ENCODE results near the gene RIC3.

RIC3 gene

DNA sequence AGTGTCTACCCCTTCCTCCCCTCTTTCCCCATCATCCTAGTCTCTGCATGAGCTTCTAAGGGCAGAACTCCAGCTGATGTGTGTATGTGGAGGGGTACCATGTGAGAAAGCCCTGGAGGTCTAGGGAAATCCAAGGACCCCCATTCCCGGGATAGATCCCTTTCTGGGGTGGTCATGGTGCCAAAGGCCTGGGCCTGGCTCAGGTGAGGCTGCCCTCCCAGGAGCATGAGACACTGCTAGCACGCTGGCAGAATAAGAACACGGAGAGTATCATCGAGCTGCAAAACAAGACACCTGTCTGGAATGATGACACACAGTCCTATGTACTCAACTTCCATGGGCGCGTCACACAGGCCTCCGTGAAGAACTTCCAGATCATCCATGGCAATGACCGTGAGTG, 68.2 kb downstream of the RIC3 start:
- TF ChIP-seq, protein P1, sequence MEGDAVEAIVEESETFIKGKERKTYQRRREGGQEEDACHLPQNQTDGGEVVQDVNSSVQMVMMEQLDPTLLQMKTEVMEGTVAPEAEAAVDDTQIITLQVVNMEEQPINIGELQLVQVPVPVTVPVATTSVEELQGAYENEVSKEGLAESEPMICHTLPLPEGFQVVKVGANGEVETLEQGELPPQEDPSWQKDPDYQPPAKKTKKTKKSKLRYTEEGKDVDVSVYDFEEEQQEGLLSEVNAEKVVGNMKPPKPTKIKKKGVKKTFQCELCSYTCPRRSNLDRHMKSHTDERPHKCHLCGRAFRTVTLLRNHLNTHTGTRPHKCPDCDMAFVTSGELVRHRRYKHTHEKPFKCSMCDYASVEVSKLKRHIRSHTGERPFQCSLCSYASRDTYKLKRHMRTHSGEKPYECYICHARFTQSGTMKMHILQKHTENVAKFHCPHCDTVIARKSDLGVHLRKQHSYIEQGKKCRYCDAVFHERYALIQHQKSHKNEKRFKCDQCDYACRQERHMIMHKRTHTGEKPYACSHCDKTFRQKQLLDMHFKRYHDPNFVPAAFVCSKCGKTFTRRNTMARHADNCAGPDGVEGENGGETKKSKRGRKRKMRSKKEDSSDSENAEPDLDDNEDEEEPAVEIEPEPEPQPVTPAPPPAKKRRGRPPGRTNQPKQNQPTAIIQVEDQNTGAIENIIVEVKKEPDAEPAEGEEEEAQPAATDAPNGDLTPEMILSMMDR (IDR thresholded peaks at IDR 0.05), result no peak

- TF ChIP-seq, protein P1 (IDR thresholded peaks at IDR 0.05), result no peak
These were observed 68.7 kb downstream of the RIC3 start for GRCh38 chr11:8100158-8100557.

DNA sequence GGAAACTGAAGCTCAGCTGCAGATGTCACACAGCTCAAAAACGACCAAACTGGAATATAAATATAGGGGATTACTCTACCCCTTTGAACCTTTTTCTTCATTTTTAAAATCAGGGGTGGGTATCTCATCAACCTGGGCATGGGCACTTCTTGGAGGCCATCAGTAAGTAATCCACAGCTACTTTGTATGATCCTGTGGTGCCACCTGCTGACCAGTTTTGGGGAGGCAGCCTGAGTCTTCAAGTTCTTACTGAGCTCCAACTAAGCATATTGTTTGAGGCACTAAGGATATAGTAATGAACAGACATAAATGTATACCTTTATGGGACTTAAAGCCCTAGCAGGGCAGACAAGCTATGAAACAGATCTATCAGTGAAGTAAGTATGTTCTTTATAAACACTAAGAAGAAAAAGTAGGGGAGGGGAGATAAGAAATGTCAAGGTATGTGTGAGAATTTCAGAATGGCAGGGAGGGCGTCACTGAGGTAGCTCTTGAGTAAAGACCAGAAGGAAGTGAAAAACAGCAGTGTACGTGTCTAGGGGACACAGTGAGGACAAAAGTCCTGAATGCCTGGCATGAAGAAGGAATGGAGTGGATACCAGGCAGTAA, 69.4 kb downstream of the RIC3 start:
- TF ChIP-seq, protein P1 (IDR thresholded peaks at IDR 0.05), result peak; percentile 87

GRCh38 chr11:8098879-8099278, 69.9 kb downstream of the RIC3 start:
- TF ChIP-seq, protein P1 (IDR thresholded peaks at IDR 0.05), result no peak

DNA sequence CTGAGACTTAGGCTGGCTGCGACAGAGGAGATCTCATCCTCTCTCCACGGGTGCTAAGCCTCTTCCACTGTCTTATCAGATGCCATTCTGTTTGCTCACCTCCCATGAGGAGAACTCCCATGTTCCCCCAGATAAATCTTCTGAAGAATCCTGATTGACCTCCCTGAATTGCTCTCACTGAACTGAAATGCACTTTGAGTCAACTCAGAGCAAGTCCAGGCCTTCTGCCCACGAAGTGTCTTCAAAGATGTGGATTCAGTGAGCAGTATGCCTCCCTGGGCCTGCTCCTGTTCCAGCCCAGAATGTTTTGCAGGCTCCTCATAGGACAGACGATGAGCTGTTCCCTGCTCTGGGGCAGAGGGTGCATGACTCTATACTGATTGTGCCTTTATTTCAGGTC, 70.5 kb downstream of the RIC3 start:
- TF ChIP-seq, protein P1 (IDR thresholded peaks at IDR 0.05), result no peak

DNA sequence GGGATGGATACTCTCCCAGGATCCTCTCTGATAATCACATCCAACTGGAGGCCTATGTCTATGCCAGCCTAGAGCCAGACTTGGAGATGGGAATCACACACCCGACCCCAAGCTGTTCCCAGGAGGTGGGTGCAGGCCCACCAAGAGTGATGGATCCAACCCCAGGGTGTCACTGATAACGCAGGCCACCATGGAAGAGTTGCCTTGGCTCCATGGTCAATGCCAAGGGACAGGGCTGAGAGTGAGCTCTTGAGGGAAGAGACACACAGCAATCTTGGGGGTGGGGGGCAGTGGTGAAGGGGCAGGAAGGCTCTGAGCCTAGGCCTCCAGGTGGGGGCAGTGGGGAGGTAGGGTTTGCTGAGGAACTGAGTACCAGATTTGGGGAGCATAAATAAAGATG, 70.9 kb downstream of the RIC3 start:
- TF ChIP-seq, protein P1 (IDR thresholded peaks at IDR 0.05), result no peak

GRCh38 chr11:8097468-8097867, 71.4 kb downstream of the RIC3 start:
- TF ChIP-seq, protein P1 (IDR thresholded peaks at IDR 0.05), result no peak

GRCh38 chr11:8097062-8097461, 71.8 kb downstream of the RIC3 start:
- TF ChIP-seq, protein P1 (IDR thresholded peaks at IDR 0.05), result no peak
